Pancreas (tissue), 10 donors: ENCODE results near the gene GBP5. TPM values are rescaled to one million over a fixed set of nuclear protein-coding genes. Genes with fewer than 3 reads are reported as not detected.
"Not testable (repeated sequence)": the region's sequence is repeated elsewhere in the genome, so short reads cannot be mapped to it uniquely, and the experiment has no call there.

Source experiments
- ATAC-seq, 4 donors: fragments of 200-7000 bp; cut with Tn5 transposase; one replicate each; pipeline versions ENCODE4 v1.8.0 to v1.9.1; 2020; ENCODE audit warnings: mild to moderate bottlenecking in 4 of 4, moderate library complexity in 4 of 4
- DNase-seq, 6 donors: peaks; one replicate each; pipeline ENCODE4 v3.0.0-alpha.2; 2020
- FAIRE-seq: peaks from 2 replicates; lab custom pipeline; 2012; peaks lifted over from hg19 to GRCh38; lab: Jason Lieb, UNC
- H3K27ac ChIP-seq, 4 donors: fragments of 200-600 bp; sonication (generic); 1 replicate in 3 of 4; 2 replicates in 1 of 4; pipeline versions ENCODE4 v1.5.0 to v1.8.0; 2020
- H3K27me3 ChIP-seq, 4 donors: fragments of 200-600 bp; one replicate each; pipeline ENCODE4 v1.8.0; 2021
- H3K36me3 ChIP-seq, 3 donors: fragments of 200-600 bp; sonication (generic) in 1 of 3; one replicate each; pipeline versions ENCODE4 v1.5.0 to v1.8.0; 2020 to 2021
- H3K4me1 ChIP-seq, 3 donors: fragments of 200-600 bp; one replicate each; pipeline ENCODE4 v1.8.0; 2021
- H3K4me3 ChIP-seq, 4 donors: fragments of 200-600 bp; sonication (generic) in 2 of 4; one replicate each; pipeline versions ENCODE4 v1.5.0 to v1.8.0; 2020 to 2021
- H3K9me3 ChIP-seq, 4 donors: fragments of 200-600 bp; one replicate each; pipeline ENCODE4 v1.8.0; 2021
- WGBS, 2 donors: extraction: QIAGEN DNeasy Blood & Tissue Kit; methylation state at CpG; one replicate each; pipeline ENCODE4 v1.1.7; 2013; 5-methylcytosine and 5-hydroxymethylcytosine counted together
- intact Hi-C, 3 donors: fragments of 100-400 bp; cut with DNase I; formaldehyde crosslinking; loops; one replicate each; pipeline versions ENCODE4 v1.11.1 to v1.14.2; 2022
- polyA plus RNA-seq, 2 donors: library from polyadenylated mRNA; stranded (reverse); fragments of 200-250 nt; gene quantifications; one replicate each; pipeline ENCODE4 v1.2.3, GENCODE V29; 2013
- total RNA-seq, 6 donors: library from RNA; stranded (reverse); fragmentation: NEBNext Ultra II Directional in 4 of 6; extraction: Animal tissue kit (Norgen Biotek cat#: 25700) in 4 of 6; gene quantifications; one replicate each; pipeline versions ENCODE4 v1.2.1 to v1.2.4, GENCODE V29; 2021 to 2023
- TF ChIP-seq, protein P1 (sequence below), 4 donors: fragments of 200-600 bp; sonication (generic) in 3 of 4; IDR thresholded peaks; one replicate each; pipeline versions ENCODE4 v1.5.0 to v1.8.0; 2021; ENCODE audit warnings: antibody characterized with exemption in 4 of 4
- donor health status: healthy with polysubstance abuse.
- donor health status: DM: no; HTN: no; CAD: no; lungs with moderate emphysema.
- donor health status: DM: no; HTN: no; CAD: no.
- donor health status: control.
- donor health status: control.
- donor health status: Bipolar disorder and iron deficiency.
- donor health status: DM: yes; HTN: yes; CAD: no.
- donor health status: DM: no; HTN: no; CAD: no.
- donor health status: DM: no; HTN: no; CAD: no.
- donor health status: DM: yes; HTN: yes; CAD: no.

Gene GBP5
- total and polyA plus RNA-seq, 8 donors, result 0.16 to 1.4 (median 0.42) TPM

GRCh38 chr1:89288051-89288340 lies 15.3 kb upstream of the GBP5 start:
- no peaks in the 10 kb centered on the region for H3K27me3 ChIP-seq
- DNase-seq, result no peak
- TF ChIP-seq, protein P1, sequence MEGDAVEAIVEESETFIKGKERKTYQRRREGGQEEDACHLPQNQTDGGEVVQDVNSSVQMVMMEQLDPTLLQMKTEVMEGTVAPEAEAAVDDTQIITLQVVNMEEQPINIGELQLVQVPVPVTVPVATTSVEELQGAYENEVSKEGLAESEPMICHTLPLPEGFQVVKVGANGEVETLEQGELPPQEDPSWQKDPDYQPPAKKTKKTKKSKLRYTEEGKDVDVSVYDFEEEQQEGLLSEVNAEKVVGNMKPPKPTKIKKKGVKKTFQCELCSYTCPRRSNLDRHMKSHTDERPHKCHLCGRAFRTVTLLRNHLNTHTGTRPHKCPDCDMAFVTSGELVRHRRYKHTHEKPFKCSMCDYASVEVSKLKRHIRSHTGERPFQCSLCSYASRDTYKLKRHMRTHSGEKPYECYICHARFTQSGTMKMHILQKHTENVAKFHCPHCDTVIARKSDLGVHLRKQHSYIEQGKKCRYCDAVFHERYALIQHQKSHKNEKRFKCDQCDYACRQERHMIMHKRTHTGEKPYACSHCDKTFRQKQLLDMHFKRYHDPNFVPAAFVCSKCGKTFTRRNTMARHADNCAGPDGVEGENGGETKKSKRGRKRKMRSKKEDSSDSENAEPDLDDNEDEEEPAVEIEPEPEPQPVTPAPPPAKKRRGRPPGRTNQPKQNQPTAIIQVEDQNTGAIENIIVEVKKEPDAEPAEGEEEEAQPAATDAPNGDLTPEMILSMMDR (IDR thresholded peaks at IDR 0.05), result no peak
- H3K36me3 ChIP-seq, result no peaks in the 10 kb centered on the region
- H3K9me3 ChIP-seq, result no peaks in the 10 kb centered on the region
- no peak overlapping the region for H3K27ac ChIP-seq
- 96 to 97% methylated on average over 2 of the region's 2 CpGs for WGBS, 2 donors
- H3K4me3 ChIP-seq, result no peak overlapping the region
- no peak for ATAC-seq
- intact Hi-C loops, result no loop called here
- FAIRE-seq, result no peak
- H3K4me1 ChIP-seq, result no peaks in the 10 kb centered on the region

DNA sequence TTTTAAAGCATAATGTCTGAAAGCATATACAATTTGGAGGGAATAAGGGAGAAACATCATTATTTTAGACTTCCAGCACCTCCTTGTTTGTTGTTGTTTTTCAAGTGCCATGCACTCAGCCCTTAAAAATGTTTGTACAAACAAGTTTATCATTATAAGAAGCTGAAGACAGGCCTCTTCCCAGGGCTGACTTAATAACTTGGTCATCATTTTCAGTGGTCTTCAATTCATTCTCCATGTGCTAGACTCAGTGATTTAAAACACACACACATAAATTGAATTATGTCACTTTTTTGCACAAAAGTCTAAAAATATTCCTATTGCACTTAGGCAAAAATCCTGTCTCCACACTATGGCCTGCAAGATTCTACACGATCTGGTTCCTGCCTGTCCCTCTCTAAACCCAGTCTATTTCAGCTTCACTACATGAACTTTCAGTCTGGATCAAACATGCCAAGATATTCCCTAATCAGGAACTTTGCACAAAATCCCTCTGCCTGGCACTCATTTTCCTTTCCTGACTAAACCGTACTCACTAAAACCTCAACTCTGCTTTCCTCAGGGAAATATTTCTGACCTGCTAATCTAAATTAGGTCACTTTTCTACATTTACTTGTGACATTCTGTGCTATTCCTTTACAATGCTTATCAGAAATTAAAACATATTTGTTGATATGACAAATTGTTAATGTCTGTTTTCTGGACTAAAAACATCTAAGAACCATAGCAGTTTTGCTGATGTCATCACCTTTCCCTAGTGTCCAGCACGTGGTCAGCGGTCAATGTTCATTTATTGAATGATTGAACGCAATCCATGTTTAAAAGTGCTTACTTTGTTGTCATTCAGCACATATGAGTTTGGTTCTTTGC lies 14.8 kb upstream of the GBP5 start:
- Histone ChIP-seq H3K4me1 (no peaks in the 10 kb centered on the region), H3K4me3 (no peak overlapping the region), H3K36me3 (no peaks in the 10 kb centered on the region), H3K27ac (no peak overlapping the region), H3K9me3 (no peaks in the 10 kb centered on the region), H3K27me3 (no peaks in the 10 kb centered on the region)
- FAIRE-seq, result no peak
- no peak for DNase-seq
- WGBS, 2 donors, result 60% methylated on average over 5 of the region's 5 CpGs
- TF ChIP-seq, protein P1 (IDR thresholded peaks at IDR 0.05), result no peak
- ATAC-seq, result no peak
- intact Hi-C loops, result no loop called here

- FAIRE-seq (no peak), DNase-seq (no peak), ATAC-seq (peak in 2 of 4 donors; percentile 54 to 61)
- 61 to 65% methylated on average over 3 of the region's 3 CpGs for WGBS, 2 donors
- intact Hi-C loops, result no loop called here
- Histone ChIP-seq H3K27me3 (no peaks in the 10 kb centered on the region), H3K4me1 (no peaks in the 10 kb centered on the region), H3K9me3 (no peaks in the 10 kb centered on the region), H3K4me3 (no peak overlapping the region), H3K36me3 (no peaks in the 10 kb centered on the region), H3K27ac (no peak overlapping the region)
- TF ChIP-seq, protein P1 (IDR thresholded peaks at IDR 0.05), result no peak
Measured at GRCh38 chr1:89286549-89287180, 14.0 kb upstream of the GBP5 start.

GRCh38 chr1:89285745-89286380 lies 13.2 kb upstream of the GBP5 start:
- TF ChIP-seq, protein P1 (IDR thresholded peaks at IDR 0.05), result no peak
- no peak for DNase-seq
- no peak for FAIRE-seq
- no peaks in the 10 kb centered on the region for H3K36me3 ChIP-seq
- H3K4me3 ChIP-seq, result no peak overlapping the region
- 83 to 85% methylated on average over 6 of the region's 6 CpGs for WGBS, 2 donors
- no peaks in the 10 kb centered on the region for H3K9me3 ChIP-seq
- H3K27ac ChIP-seq, result no peak overlapping the region
- ATAC-seq, result no peak
- intact Hi-C loops, result no loop called here
- H3K27me3 ChIP-seq, result no peaks in the 10 kb centered on the region
- no peaks in the 10 kb centered on the region for H3K4me1 ChIP-seq

GRCh38 chr1:89284078-89284763 lies 11.6 kb upstream of the GBP5 start:
- intact Hi-C loops, DNase-seq, H3K4me1 ChIP-seq, FAIRE-seq, H3K36me3 ChIP-seq, H3K4me3 ChIP-seq, H3K27ac ChIP-seq, H3K9me3 ChIP-seq, ATAC-seq, H3K27me3 ChIP-seq: not testable (repeated sequence)
- 64 to 71% methylated on average over 5 of the region's 5 CpGs for WGBS, 2 donors
